Esophagus muscularis mucosa (tissue), 4 donors: ENCODE results near the gene PIK3CD. TPM values are rescaled to one million over a fixed set of nuclear protein-coding genes. Genes with fewer than 3 reads are reported as not detected.

Experiments used
- total RNA-seq, 4 donors: library from RNA; depleted of rRNA; stranded (reverse); fragments of >200 nt; gene quantifications; one replicate each; pipeline versions ENCODE4 v1.1.0 to v1.2.1, GENCODE V29; 2016

The PIK3CD gene
- total RNA-seq, 4 donors from 2014 or later, result 7.9 to 30.4 (median 13.9) TPM

Other genes with a start within 250 kb of the PIK3CD start
- gene SLC25A33, start 112.3 kb upstream of the PIK3CD start, total RNA-seq, result 10 to 100 TPM in 1 of 4 donors, 1 to 10 TPM in 3; 5.1 to 15.6 (median 8.9) TPM
- 10 to 100 TPM in 1 of 4 donors, 1 to 10 TPM in 3; 6.8 to 10.5 (median 8.2) TPM for gene TMEM201, start 62.8 kb upstream of the PIK3CD start, total RNA-seq
- gene CLSTN1, start 172.2 kb downstream of the PIK3CD start, total RNA-seq, result 100 to 1,000 TPM in 1 of 4 donors, 10 to 100 TPM in 3; 47.1 to 109 (median 72.3) TPM